ENCODE measurements around the gene NFU1. TPM values are rescaled to one million over a fixed set of nuclear protein-coding genes. Genes with fewer than 3 reads are reported as not detected.

The NFU1 gene
- total and polyA plus RNA-seq, 2 of the 8 experiments (the other 6 are each of a cell fraction or from before 2014, with no cell fraction given) = 18.4 to 45.5 TPM

DNA sequence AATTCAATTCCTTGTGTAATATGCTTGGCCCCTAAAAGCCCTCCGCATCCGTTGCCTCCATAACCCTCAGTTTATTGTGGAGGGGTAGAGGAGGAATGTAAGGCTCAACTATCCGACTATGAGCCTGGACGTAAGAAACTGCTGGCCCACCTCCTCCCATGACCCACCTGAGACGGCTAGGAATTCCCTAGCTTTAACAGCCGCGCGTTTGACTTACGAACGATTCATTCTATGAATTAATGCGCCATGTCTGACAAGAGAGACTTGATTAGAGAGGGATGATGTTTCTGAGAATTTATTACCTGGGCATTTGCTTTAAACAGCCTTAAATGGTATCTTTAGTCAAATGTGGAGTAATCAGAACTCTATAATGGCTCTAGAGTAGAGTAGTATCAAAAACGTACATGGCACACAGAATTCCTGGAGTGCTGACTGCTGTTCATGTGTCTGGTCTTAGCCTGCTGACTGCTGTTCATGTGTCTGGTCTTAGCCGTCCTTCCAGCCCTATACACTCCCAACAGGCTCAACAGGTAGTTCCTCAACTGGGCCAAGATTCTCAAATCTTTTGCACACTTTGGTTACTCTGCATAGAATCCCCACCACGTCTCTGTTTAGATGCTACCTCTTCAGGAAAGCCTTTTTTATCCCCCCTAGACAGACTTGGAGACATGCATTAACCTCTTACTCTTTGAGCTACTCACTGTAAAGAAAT is 49.3 kb downstream of the NFU1 start:
- Histone ChIP-seq H2AFZ (ENCODE audit: low read length) (no peak overlapping the region), H3K56ac (replicated peaks; ENCODE audit: insufficient read length, low read depth, low read length) (no peak overlapping the region), H3K9ac (replicated peaks in 1 of 4; ENCODE audit: extremely low read depth in 1 of 4, low read depth in 3 of 4, low read length in 3 of 4) (peak overlapping the region in 3 of 4 experiments; percentile 0 to 42 (median 38); a peak in 4 of 7 replicates), H3K18ac (ENCODE audit: extremely low read depth, low read length) (0 out of 2 replicates have a peak overlapping the region, but pooled peaks have one; percentile 51), H3K4me3 (ENCODE audit: extremely low read depth in 1 of 4, insufficient read depth in 2 of 4, low read depth in 3 of 4, low read length in 4 of 4) (peak overlapping the region; percentile 65 to 77 (median 67)), H3K79me1 (ENCODE audit: low read depth, low read length) (no peaks in the 10 kb centered on the region), H3K27me3 (replicated peaks in 1 of 4; ENCODE audit: control insufficient read depth in 3 of 4, extremely low read depth in 1 of 4, insufficient read depth in 3 of 4, low read length in 3 of 4) (no peaks in the 10 kb centered on the region), H3K4ac (replicated peaks; ENCODE audit: insufficient read length, low read depth, low read length) (no peak overlapping the region), H2BK120ac (replicated peaks; ENCODE audit: low read depth, low read length) (no peak overlapping the region), H3K9me3 (ENCODE audit: insufficient read depth in 2 of 2, low read depth in 1 of 2, low read length in 1 of 2) (no peaks in the 10 kb centered on the region), H3K4me2 (ENCODE audit: insufficient read depth in 1 of 2, low read depth in 2 of 2, low read length in 2 of 2) (peak overlapping the region; percentile 71 to 76), H2BK5ac (ENCODE audit: low read depth, low read length) (0 out of 2 replicates have a peak overlapping the region, but pooled peaks have one; percentile 35), H4K8ac (ENCODE audit: extremely low read depth, insufficient read depth, low read length) (no peak overlapping the region), H3K4me1 (replicated peaks in 1 of 4; ENCODE audit: control insufficient read depth in 3 of 4, insufficient read depth in 4 of 4, low read length in 3 of 4) (peaks cover 0 to 5% (median 0%) of the 10 kb centered on the region in 4 experiments; a peak in 3 of 7 replicates), H4K5ac (ENCODE audit: insufficient read length, low read depth, low read length) (no peak overlapping the region), H3K36me3 (ENCODE audit: control insufficient read depth in 2 of 4, insufficient read depth in 4 of 4, low read length in 3 of 4) (peaks cover 0 to under 1% (median 0%) of the 10 kb centered on the region in 4 experiments; a peak in 1 of 8 replicates), H3K23ac (ENCODE audit: insufficient read length) (no peak overlapping the region), H4K91ac (replicated peaks; ENCODE audit: insufficient read length, low read length) (no peak overlapping the region), H2BK15ac (ENCODE audit: low read length) (no peak overlapping the region), H4K20me1 (replicated peaks in 1 of 2; ENCODE audit: control insufficient read depth in 1 of 2, insufficient read depth in 2 of 2, low read length in 2 of 2) (peaks cover 0 to 2% of the 10 kb centered on the region in 2 experiments), H2AK5ac (ENCODE audit: low read depth, low read length) (no peak overlapping the region), H2BK20ac (ENCODE audit: low read length) (no peak overlapping the region; the same call in 1 of the 2 replicates), H3K14ac (ENCODE audit: insufficient read length) (no peak overlapping the region), H2BK12ac (ENCODE audit: low read depth, low read length) (0 out of 2 replicates have a peak overlapping the region, but pooled peaks have one; percentile 35), H3K23me2 (ENCODE audit: low read depth, low read length) (peaks cover 2% of the 10 kb centered on the region; the same call in 1 of the 2 replicates), H3K79me2 (ENCODE audit: control insufficient read depth in 1 of 2, insufficient read depth in 2 of 2, low read length in 2 of 2) (peaks cover 0 to 35% of the 10 kb centered on the region in 2 experiments; a peak in 3 of 4 replicates), H3K27ac (ENCODE audit: low read depth, low read length) (no peak overlapping the region)
- 76% methylated on average over 14 of the region's 14 CpGs; no CpG with 5 or more reads in 1 of the 2 experiments for WGBS, 2 experiments (ENCODE audit: extremely low coverage in 1 of 2, insufficient coverage in 1 of 2, insufficient read length in 1 of 2, insufficient replicate concordance in 2 of 2, low coverage in 1 of 2, low lambda C conversion rate in 2 of 2, missing lambda C conversion rate in 1 of 2)
- DNase-seq (ENCODE audit: low read depth in 1 of 2, low spot score in 2 of 2) = no peak
- CTCF ChIA-PET (ENCODE audit: partially characterized antibody) = interaction anchor here (0.6 to 4.5 kb wide), 2 partner anchors 11 to 44 kb away, joined by 3 to 24 read pairs; no protein-coding TSS in a partner anchor
- TF ChIP-seq SP2 (IDR thresholded peaks at IDR 0.05; ENCODE audit: low read length) (no peak), CTCF (IDR thresholded peaks at IDR 0.05; ENCODE audit: control extremely low read depth in 1 of 3, insufficient read depth in 1 of 3, low read depth in 1 of 3, low read length in 3 of 3) (no peak), SIN3A (conservative IDR thresholded peaks at IDR 0.05 in 1 of 2, IDR thresholded peaks at IDR 0.05 in 1 of 2; ENCODE audit: low read depth in 1 of 2, low read length in 2 of 2) (no peak), TBP (IDR thresholded peaks at IDR 0.05; ENCODE audit: low read depth, low read length) (no peak), SP1 (IDR thresholded peaks at IDR 0.05; ENCODE audit: low read depth, low read length) (no peak), MAX (IDR thresholded peaks at IDR 0.05) (no peak), ASH2L (IDR thresholded peaks at IDR 0.05; ENCODE audit: low read length) (no peak), TCF12 (IDR thresholded peaks at IDR 0.05; ENCODE audit: low read depth, low read length) (no peak), PHF8 (conservative IDR thresholded peaks at IDR 0.05; ENCODE audit: low read depth, low read length) (no peak)
- POLR2A ChIA-PET (ENCODE audit: partially characterized antibody) = interaction anchor here (1.3 kb wide), 1 partner anchor 49 kb away, joined by 3 read pairs; the partner anchor contains the start of gene NFU1
- FAIRE-seq = no peak
